Measurements from ENCODE around the gene LTBR.

DNA sequence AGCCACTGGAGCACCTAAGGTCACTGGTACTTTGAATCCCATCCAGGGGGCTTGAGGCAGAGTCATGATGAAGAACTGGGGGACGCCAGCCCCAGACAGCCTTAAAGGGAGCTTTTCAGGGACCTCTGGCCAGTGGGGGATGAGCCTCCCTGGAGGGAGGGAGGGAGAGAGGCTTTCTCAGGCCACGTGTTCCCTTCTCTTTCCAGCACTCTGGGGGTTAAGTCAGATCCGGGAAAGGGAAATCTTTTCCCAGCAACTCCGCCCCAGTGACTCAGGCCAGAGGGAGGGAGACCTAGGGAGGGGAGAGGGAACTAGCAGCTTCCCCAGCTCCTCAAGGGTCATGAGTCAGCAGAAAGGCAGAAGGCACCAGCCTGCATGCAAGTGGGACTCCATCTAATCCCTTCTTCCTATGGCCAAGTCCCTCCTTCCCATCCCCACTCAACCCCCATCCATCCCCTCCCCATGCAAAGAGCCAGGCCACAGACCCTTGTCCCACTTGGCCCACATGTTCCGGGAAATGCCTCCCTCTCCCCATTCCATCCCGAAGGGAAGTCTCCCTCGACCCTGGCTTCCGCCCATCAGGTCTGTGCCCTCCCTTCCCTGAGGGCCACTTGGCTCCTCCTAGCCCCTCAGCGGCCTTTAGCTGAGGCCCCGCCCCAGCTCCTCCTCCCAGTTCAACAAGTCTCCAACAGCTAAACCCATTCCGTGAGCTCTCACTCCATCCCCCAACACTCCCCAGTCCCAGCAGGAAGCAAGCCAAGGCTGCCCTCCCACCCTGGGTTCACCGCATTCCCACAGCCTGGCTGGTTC lies 47.7 kb upstream of the LTBR start:
- TF ChIP-seq, protein P1, sequence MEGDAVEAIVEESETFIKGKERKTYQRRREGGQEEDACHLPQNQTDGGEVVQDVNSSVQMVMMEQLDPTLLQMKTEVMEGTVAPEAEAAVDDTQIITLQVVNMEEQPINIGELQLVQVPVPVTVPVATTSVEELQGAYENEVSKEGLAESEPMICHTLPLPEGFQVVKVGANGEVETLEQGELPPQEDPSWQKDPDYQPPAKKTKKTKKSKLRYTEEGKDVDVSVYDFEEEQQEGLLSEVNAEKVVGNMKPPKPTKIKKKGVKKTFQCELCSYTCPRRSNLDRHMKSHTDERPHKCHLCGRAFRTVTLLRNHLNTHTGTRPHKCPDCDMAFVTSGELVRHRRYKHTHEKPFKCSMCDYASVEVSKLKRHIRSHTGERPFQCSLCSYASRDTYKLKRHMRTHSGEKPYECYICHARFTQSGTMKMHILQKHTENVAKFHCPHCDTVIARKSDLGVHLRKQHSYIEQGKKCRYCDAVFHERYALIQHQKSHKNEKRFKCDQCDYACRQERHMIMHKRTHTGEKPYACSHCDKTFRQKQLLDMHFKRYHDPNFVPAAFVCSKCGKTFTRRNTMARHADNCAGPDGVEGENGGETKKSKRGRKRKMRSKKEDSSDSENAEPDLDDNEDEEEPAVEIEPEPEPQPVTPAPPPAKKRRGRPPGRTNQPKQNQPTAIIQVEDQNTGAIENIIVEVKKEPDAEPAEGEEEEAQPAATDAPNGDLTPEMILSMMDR (conservative IDR thresholded peaks at IDR 0.05 in 1 of 2, IDR thresholded peaks at IDR 0.05 in 1 of 2; ENCODE audit: low read depth in 1 of 2, low read length in 2 of 2) = no peak
- TF ChIP-seq EZH2 (IDR thresholded peaks at IDR 0.05; ENCODE audit: low read length, missing control alignments) = no peak

Data from fibroblast of lung (primary cell).